ENCODE data around the gene LAMB2.

LAMB2 gene
- 10.1 to 68.7 (median 20.8) reads per million in 18 experiments for total RNA-seq

GRCh38 chr3:49132437-49133225 is at the start of gene LAMB2:
TSS of gene LAMB2 (minus strand) at chr3:49133050. CDS start at chr3:49132867, 183 bp downstream.
- peak; percentile 13 to 28 for DNase-seq

DNA sequence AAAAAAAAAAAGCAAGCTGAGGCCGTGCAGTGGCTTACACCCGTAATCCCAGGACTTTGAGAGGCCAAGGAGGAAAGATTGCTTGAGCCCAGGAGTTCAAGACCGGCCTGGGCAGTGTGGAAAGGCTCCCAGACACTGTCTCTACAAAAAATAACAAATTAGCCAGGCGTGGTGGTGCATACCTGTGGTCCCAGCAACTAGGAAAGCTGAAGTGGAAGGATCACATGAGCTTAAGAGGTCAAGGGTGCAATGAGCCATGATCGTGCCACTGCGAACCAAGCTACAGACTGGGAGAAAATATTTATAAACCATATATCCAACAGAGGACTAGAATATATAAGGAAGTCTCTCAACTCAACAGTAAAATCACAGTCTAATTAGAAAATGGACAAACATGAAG is 48.5 kb upstream of the LAMB2 start:
- no peak for DNase-seq

DNA sequence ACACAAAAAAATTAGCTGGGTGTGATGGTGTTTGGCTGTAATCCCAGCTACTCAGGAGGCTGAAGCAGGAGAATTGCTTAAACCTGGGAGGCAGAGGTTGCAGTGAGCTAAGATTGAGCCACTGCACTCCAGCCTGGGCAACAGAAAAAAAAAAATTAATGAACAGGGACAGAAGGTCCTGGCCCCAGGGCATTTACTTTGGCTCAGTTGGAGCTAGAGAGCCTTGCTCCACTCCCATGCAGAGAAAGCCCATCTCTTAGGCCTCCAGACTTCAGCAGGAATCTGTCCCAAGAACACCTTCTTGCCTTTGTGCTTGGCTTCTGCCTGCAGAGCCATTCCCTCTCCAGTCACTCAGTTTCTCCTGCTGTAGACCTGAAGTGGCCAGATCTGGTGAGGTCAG is 47.3 kb upstream of the LAMB2 start:
- no peak for DNase-seq

GRCh38 chr3:49177073-49177472 is 44.2 kb upstream of the LAMB2 start:
- no peak for DNase-seq

GRCh38 chr3:49175530-49175929 is 42.7 kb upstream of the LAMB2 start:
- DNase-seq, result no peak

GRCh38 chr3:49174397-49174985 is 41.6 kb upstream of the LAMB2 start:
- DNase-seq, result no peak

- no peak for DNase-seq
These were observed 40.9 kb upstream of the LAMB2 start for GRCh38 chr3:49173792-49174170.

GRCh38 chr3:49173116-49173791 is 40.4 kb upstream of the LAMB2 start:
- DNase-seq, result no peak

- DNase-seq, result no peak
These were observed 39.7 kb upstream of the LAMB2 start for GRCh38 chr3:49172551-49173041.

- no peak for DNase-seq
These were observed 39.1 kb upstream of the LAMB2 start for GRCh38 chr3:49171775-49172500.

DNA sequence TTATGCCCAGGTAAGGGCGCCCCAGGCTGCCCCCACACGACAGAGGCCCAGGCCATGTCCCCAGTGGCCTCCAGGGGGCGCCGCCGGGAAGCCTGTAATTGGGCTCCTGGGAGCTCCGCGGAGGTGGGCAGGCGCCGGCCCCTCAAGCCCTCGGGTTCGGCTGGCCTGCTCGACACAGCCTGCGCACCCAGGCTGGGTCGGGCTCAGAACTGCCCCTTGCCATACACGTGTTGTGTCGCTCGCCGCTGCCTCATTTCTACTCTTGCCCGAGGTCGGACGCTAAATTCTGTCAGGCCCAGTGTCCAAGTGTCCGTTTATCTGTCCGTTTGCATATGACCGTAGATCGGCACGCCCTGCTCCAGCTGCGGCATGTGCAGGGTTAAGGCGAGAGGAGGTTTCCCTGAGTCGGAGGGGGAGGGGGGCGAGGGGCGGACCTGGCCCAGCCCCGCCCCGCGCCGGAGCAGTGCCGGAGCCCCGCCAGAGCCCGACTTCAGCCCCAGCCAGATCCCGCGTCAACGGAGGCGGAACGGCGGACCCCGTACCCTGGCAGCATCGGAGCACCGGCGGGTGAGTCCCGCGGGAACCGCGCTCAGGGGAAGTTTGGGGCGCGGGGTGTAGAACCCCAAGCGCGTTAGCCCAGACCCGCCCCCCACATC is 38.4 kb upstream of the LAMB2 start, which contains the start of gene KLHDC8B:
Gene KLHDC8B (plus strand): TSS at position 480 of the 656 bp plus-strand sequence. CDS start 1,172 bp downstream, outside the sequence.
- peak; percentile 66 to 81 for DNase-seq

DNA sequence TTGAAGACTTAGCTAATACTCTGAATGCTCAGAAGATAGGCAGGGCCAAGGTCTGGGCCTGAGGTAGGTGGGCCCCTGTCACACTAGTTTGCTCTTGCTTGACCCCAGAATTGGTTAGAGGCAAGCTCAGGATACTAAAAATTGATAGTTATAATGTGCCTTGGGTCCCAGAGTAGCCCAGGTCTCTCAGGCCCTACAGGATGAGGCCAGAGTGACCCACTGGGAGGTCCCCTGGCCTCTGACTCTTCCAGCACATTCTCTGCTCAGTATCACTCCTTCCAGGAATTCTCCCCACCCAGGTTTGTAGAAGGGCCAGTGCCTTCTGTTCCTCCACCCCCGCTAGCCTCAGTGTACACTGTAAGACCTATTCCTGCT is 37.9 kb upstream of the LAMB2 start:
- no peak for DNase-seq

DNA sequence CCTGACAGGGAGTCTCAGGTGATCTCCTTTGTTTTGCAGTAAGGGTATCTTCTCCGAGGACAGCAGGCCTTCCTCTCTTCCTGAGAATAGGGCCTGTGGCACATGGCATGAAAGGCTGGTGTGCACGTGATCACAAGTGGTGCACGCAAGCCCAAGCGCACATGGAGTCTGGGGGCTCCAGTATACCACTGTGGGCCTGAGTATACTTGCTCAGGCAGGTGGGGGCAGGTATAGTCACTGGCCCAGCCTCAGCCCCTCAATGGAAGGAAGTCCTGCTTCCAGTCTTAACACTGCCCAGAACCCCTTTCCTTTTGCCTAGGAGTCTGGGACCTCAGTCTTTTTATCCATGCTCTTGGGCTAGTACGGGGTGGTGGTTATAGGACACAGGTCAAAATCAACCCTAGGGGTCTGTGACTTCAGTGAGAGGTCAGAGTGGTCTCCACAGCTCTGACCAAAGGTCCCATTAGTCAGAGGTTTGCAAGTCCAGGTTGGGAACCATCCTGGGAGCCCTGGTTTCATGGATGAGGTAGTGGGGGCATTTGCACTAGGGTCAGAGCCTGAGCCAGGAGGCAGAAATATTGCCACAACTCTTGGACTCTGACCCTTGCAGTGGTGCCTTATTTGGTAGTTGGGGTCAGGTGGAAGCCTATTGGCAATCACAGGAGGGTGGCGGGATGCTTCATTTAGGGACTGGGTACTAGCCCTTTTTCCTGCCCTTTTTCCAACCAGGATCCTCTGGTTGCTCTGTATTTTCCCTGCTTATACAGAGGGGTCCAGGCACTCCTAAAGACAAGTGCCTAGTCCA is 34.1 kb upstream of the LAMB2 start:
- no peak for DNase-seq

- DNase-seq, result peak; percentile 77 to 83
These were observed 33.2 kb upstream of the LAMB2 start, which contains the start of gene CCDC71 for GRCh38 chr3:49165771-49166751. TSS of gene CCDC71 (minus strand) at chr3:49166331. CDS start at chr3:49164208, 2,123 bp downstream.

GRCh38 chr3:49164983-49165720 is 32.3 kb upstream of the LAMB2 start:
- no peak for DNase-seq

DNA sequence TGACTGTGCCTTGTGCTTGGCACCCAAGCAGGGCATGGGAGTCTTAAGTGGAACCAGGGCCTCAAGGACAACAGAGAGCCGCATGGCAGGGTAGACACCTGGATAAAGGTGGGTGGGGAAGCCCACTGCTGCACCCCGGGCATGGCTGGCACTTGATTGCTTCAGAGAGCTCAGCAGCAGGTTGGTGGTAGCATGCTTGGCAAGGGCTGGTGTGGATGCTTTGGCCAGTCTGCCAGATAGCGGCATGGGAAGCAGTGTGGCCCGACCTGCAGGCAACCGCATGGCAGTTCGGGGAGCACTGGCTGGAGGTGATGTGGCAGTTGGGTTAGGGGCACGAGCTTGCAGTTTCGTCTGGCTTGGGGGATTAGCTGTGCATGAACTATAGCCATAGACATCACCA is 30.8 kb upstream of the LAMB2 start:
- no peak for DNase-seq

GRCh38 chr3:49162751-49163419 is 30.0 kb upstream of the LAMB2 start:
- DNase-seq, result no peak

DNA sequence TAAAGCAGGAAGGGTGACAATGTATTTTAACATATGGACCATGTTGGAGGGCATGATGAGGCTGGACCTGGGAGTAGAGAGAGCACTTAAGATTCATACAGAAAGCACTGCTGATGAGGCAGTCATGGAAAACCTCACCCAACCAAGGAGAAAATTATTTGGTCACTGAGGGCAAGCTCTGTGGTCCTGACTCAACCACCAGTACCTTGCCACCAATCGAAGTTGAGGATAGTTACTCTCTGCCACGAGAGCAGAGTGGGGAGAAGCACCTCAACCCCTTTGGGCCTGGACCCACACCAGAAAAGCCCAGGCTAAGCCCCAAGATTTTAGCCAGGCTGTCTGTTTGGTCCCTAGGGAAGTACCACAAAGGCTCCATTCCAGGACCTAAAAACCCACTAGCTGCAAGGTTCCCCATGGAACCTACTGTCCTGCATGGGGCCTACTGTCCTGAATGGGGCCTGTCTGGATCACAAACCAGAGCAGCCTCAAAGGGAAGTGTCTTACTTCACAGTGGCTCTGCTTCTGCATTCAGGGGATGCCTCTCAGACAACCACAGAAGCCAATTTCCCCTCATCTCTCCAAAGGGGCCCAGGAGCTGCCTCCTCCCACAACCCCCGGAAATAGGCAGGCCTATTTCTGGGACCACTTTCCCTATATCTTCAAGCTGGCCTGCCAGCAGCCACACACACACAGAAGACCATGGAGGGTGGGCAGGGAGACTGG is 29.1 kb upstream of the LAMB2 start:
- DNase-seq, result peak; percentile 47 to 65

Data from inflammatory macrophage (primary cell).